Measurements from ENCODE around the gene CRYL1. TPM values are rescaled to one million over a fixed set of nuclear protein-coding genes. Genes with fewer than 3 reads are reported as not detected.

CRYL1 gene
- total RNA-seq, 1 experiment from 2014 or later, result 13.4 TPM

- intact Hi-C loops (cut with micrococcal nuclease; ENCODE audit: unreplicated experiment) (no loop called here), in situ Hi-C loops (cut with HindIII; ENCODE audit: low pct_unique_long_range_greater_than_20kb, low sequenced_read_pairs) (no loop called here)
- no peaks in the 10 kb centered on the region for H3K27me3 ChIP-seq (ENCODE audit: control insufficient read depth, insufficient read depth, low read length)
- DNase-seq (ENCODE audit: low read depth, low spot score) (no peak), ATAC-seq (no peak)
- ChIA-PET CTCF (no interaction called here), POLR2A (no interaction called here)
- peak overlapping the region; percentile 23; the same call in 1 of the 2 replicates for H3K27ac ChIP-seq (ENCODE audit: low read length)
- no peaks in the 10 kb centered on the region for H3K4me1 ChIP-seq (ENCODE audit: control insufficient read depth, insufficient read depth, low read length)
- no peak overlapping the region for H3K4me3 ChIP-seq (ENCODE audit: low read depth in 2 of 2, low read length in 2 of 2)
- no peaks in the 10 kb centered on the region for H3K9me3 ChIP-seq (ENCODE audit: control insufficient read depth, insufficient read depth, low read depth, low read length)
- BruUV-seq (replicated peaks), result no TSS peak
- TF ChIP-seq, protein P1, sequence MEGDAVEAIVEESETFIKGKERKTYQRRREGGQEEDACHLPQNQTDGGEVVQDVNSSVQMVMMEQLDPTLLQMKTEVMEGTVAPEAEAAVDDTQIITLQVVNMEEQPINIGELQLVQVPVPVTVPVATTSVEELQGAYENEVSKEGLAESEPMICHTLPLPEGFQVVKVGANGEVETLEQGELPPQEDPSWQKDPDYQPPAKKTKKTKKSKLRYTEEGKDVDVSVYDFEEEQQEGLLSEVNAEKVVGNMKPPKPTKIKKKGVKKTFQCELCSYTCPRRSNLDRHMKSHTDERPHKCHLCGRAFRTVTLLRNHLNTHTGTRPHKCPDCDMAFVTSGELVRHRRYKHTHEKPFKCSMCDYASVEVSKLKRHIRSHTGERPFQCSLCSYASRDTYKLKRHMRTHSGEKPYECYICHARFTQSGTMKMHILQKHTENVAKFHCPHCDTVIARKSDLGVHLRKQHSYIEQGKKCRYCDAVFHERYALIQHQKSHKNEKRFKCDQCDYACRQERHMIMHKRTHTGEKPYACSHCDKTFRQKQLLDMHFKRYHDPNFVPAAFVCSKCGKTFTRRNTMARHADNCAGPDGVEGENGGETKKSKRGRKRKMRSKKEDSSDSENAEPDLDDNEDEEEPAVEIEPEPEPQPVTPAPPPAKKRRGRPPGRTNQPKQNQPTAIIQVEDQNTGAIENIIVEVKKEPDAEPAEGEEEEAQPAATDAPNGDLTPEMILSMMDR (IDR thresholded peaks at IDR 0.05), result no peak
- TF ChIP-seq POLR2AphosphoS5 (IDR thresholded peaks at IDR 0.05; ENCODE audit: low read depth, low read length), result no peak
- no peak for TF ChIP-seq SIN3A (IDR thresholded peaks at IDR 0.05; ENCODE audit: borderline replicate concordance, insufficient read depth, low read depth, low read length)
- TF ChIP-seq TCF7L2 (IDR thresholded peaks at IDR 0.05; ENCODE audit: low read depth, low read length), result no peak
- no peak for TF ChIP-seq REST (IDR thresholded peaks at IDR 0.05; ENCODE audit: insufficient read depth in 1 of 2, low read depth in 2 of 2, low read length in 1 of 2)
- H3K36me3 ChIP-seq (ENCODE audit: control insufficient read depth, insufficient read depth, low read length), result no peaks in the 10 kb centered on the region
Observed at GRCh38 chr13:20426766-20427448, 98.8 kb downstream of the CRYL1 start.

- in situ Hi-C loops (cut with HindIII; ENCODE audit: low pct_unique_long_range_greater_than_20kb, low sequenced_read_pairs) (no loop called here), intact Hi-C loops (cut with micrococcal nuclease; ENCODE audit: unreplicated experiment) (no loop called here)
- H3K27ac ChIP-seq (ENCODE audit: low read length), result no peak overlapping the region
- H3K4me3 ChIP-seq (ENCODE audit: low read depth in 2 of 2, low read length in 2 of 2), result no peak overlapping the region
- DNase-seq (ENCODE audit: low read depth, low spot score), result no peak
- POLR2A ChIA-PET, result no interaction called here
- no peaks in the 10 kb centered on the region for H3K36me3 ChIP-seq (ENCODE audit: control insufficient read depth, insufficient read depth, low read length)
- peaks cover 4% of the 10 kb centered on the region for H3K4me1 ChIP-seq (ENCODE audit: control insufficient read depth, insufficient read depth, low read length)
- H3K27me3 ChIP-seq (ENCODE audit: control insufficient read depth, insufficient read depth, low read length), result no peaks in the 10 kb centered on the region
- no peak for TF ChIP-seq SIN3A (IDR thresholded peaks at IDR 0.05; ENCODE audit: borderline replicate concordance, insufficient read depth, low read depth, low read length)
- TF ChIP-seq, protein P1 (IDR thresholded peaks at IDR 0.05), result no peak
- no peak for TF ChIP-seq TCF7L2 (IDR thresholded peaks at IDR 0.05; ENCODE audit: low read depth, low read length)
- no peak for TF ChIP-seq POLR2AphosphoS5 (IDR thresholded peaks at IDR 0.05; ENCODE audit: low read depth, low read length)
- no peak for TF ChIP-seq REST (IDR thresholded peaks at IDR 0.05; ENCODE audit: insufficient read depth in 1 of 2, low read depth in 2 of 2, low read length in 1 of 2)
- ATAC-seq, result no peak
- BruUV-seq (replicated peaks), result no TSS peak
- H3K9me3 ChIP-seq (ENCODE audit: control insufficient read depth, insufficient read depth, low read depth, low read length), result no peaks in the 10 kb centered on the region
- CTCF ChIA-PET, result no interaction called here
Observed at GRCh38 chr13:20425819-20426219, 99.8 kb downstream of the CRYL1 start.

All from Panc1 (cell line).